Adrenal gland (tissue), 12 donors: ENCODE results near the gene SLC6A18. TPM values are rescaled to one million over a fixed set of nuclear protein-coding genes. Genes with fewer than 3 reads are reported as not detected.

Experiments
- DNase-seq, 7 donors: peaks; one replicate each; pipeline ENCODE4 v3.0.0-alpha.2; 2019 to 2020
- H3K27ac ChIP-seq, 5 donors: fragments of 200-600 bp; sonication (generic) in 4 of 5; 1 replicate in 3 of 5; 2 replicates in 2 of 5; pipeline versions ENCODE4 v1.5.1 to v1.8.0; 2016 to 2020; ENCODE audit warnings: mild to moderate bottlenecking in 1 of 5
- H3K27me3 ChIP-seq: fragments of 200-600 bp; 2 replicates; pipeline ENCODE4 v1.8.0; 2021
- H3K36me3 ChIP-seq, 2 donors: fragments of 200-600 bp; replicated peaks in 1 of 2; 1 replicate in 1 of 2; 2 replicates in 1 of 2; pipeline versions ENCODE4 v1.5.1 to v1.8.0; 2018 to 2022
- H3K4me1 ChIP-seq, 2 donors: fragments of 200-600 bp; replicated peaks in 1 of 2; 1 replicate in 1 of 2; 2 replicates in 1 of 2; pipeline versions ENCODE4 v1.5.1 to v1.8.0; 2018 to 2021
- H3K4me3 ChIP-seq, 4 donors: fragments of 200-600 bp; sonication (generic) in 3 of 4; one replicate each; pipeline ENCODE4 v1.5.1; 2016 to 2018
- H3K9me3 ChIP-seq, 3 donors: fragments of 200-600 bp; sonication (generic) in 1 of 3; replicated peaks in 1 of 3; 1 replicate in 2 of 3; 2 replicates in 1 of 3; pipeline versions ENCODE4 v1.5.1 to v1.8.0; 2016 to 2021
- POLR2A ChIP-seq, 2 donors: fragments of 450-650 bp; IDR thresholded peaks; one replicate each; pipeline ENCODE4 v1.6.1; 2017; ENCODE audit warnings: antibody characterized with exemption in 2 of 2, mild to moderate bottlenecking in 2 of 2, moderate library complexity in 1 of 2
- WGBS, 4 donors: extraction: QIAGEN DNeasy Blood & Tissue Kit in 2 of 4; methylation state at CpG; one replicate each; pipeline versions ENCODE4 v1.1.5 to v1.1.7; 2013 to 2017; 5-methylcytosine and 5-hydroxymethylcytosine counted together
- intact Hi-C, 2 donors: fragments of 100-400 bp; cut with DNase I; formaldehyde crosslinking; loops; one replicate each; pipeline versions ENCODE4 v1.14.1 to v1.15.0; 2022 to 2023
- polyA plus RNA-seq, 3 donors: library from polyadenylated mRNA; stranded (reverse); fragments of 200-250 nt in 2 of 3; fragments of 350-450 nt in 1 of 3; fragmentation: Illumina TruSeq in 1 of 3; extraction: RNeasy Lipid Tissue Mini Kit (QIAGEN cat#74804) in 1 of 3; gene quantifications; one replicate each; pipeline ENCODE4 v1.2.3, GENCODE V29; 2013 to 2014
- total RNA-seq, 9 donors: library from RNA; depleted of rRNA in 4 of 9; stranded (reverse); fragments of >200 nt in 4 of 9; fragments of 120-200 nt in 1 of 9; fragmentation: NEBNext Ultra II Directional in 1 of 9; extraction: Animal tissue kit (Norgen Biotek cat#: 25700) in 1 of 9; gene quantifications; one replicate each; pipeline versions ENCODE4 v1.1.0 to v1.2.4, GENCODE V29; 2013 to 2023
- TF ChIP-seq, protein P1 (sequence below), 6 experiments: fragments of 450-650 bp in 4 of 6; fragments of 200-600 bp in 2 of 6; sonication (generic) in 1 of 6; IDR thresholded peaks; 1 replicate in 5 of 6; 2 replicates in 1 of 6; pipeline versions ENCODE4 v1.5.1 to v1.8.0; 2016 to 2021; ENCODE audit warnings: antibody characterized with exemption in 6 of 6, mild to moderate bottlenecking in 2 of 6, moderate library complexity in 1 of 6
- donor health status: healthy with polysubstance abuse.
- donor health status: Bipolar disorder and iron deficiency.
- donor health status: DM: yes; HTN: yes; CAD: no.
- donor health status: DM: no; HTN: no; CAD: no.
- donor health status: DM: no; HTN: no; CAD: no.
- donor health status: DM: yes; HTN: yes; CAD: no.

The SLC6A18 gene
- total and polyA plus RNA-seq, 12 donors, result not detected

- Histone ChIP-seq H3K36me3 (no peaks in the 10 kb centered on the region), H3K4me3 (no peak overlapping the region), H3K9me3 (no peaks in the 10 kb centered on the region), H3K4me1 (no peaks in the 10 kb centered on the region), H3K27ac (no peak overlapping the region), H3K27me3 (no peaks in the 10 kb centered on the region)
- 80 to 93% (median 83%) methylated on average over 6 to 24 of the region's 24 CpGs for WGBS, 4 donors
- no peak for DNase-seq
- intact Hi-C loops, result no loop called here
- TF ChIP-seq, protein P1, sequence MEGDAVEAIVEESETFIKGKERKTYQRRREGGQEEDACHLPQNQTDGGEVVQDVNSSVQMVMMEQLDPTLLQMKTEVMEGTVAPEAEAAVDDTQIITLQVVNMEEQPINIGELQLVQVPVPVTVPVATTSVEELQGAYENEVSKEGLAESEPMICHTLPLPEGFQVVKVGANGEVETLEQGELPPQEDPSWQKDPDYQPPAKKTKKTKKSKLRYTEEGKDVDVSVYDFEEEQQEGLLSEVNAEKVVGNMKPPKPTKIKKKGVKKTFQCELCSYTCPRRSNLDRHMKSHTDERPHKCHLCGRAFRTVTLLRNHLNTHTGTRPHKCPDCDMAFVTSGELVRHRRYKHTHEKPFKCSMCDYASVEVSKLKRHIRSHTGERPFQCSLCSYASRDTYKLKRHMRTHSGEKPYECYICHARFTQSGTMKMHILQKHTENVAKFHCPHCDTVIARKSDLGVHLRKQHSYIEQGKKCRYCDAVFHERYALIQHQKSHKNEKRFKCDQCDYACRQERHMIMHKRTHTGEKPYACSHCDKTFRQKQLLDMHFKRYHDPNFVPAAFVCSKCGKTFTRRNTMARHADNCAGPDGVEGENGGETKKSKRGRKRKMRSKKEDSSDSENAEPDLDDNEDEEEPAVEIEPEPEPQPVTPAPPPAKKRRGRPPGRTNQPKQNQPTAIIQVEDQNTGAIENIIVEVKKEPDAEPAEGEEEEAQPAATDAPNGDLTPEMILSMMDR (IDR thresholded peaks at IDR 0.05), result no peak
- no peak for TF ChIP-seq POLR2A (IDR thresholded peaks at IDR 0.05)
Observed at GRCh38 chr5:1195916-1196315, 29.3 kb upstream of the SLC6A18 start.

DNA sequence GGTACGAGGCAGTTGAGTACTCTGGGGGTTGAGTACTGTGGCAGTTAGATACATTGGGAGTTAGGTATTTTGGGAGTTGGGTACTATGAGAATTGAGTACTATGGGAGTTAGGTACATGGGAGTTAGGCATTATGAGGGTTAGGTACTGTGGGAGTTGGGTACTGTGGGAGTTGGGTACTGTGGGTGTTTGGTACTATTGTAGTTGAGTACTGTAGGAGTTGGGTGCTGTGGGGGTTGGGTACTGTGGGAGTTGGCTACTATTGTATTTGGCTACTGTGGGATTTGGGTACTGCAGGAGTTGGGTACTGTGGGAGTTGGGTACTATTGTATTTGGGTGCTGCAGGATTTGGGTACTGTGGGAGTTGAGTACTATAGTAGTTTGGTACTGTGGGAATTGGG is 28.6 kb upstream of the SLC6A18 start:
- WGBS, 4 donors, result 43 to 88% (median 78%) methylated on average over 1 of the region's 1 CpG
- Histone ChIP-seq H3K27ac (no peak overlapping the region), H3K4me3 (no peak overlapping the region), H3K36me3 (no peaks in the 10 kb centered on the region), H3K27me3 (no peaks in the 10 kb centered on the region), H3K4me1 (no peaks in the 10 kb centered on the region), H3K9me3 (no peaks in the 10 kb centered on the region)
- intact Hi-C loops, result no loop called here
- TF ChIP-seq, protein P1 (IDR thresholded peaks at IDR 0.05), result no peak
- TF ChIP-seq POLR2A (IDR thresholded peaks at IDR 0.05), result no peak
- DNase-seq, result no peak

DNA sequence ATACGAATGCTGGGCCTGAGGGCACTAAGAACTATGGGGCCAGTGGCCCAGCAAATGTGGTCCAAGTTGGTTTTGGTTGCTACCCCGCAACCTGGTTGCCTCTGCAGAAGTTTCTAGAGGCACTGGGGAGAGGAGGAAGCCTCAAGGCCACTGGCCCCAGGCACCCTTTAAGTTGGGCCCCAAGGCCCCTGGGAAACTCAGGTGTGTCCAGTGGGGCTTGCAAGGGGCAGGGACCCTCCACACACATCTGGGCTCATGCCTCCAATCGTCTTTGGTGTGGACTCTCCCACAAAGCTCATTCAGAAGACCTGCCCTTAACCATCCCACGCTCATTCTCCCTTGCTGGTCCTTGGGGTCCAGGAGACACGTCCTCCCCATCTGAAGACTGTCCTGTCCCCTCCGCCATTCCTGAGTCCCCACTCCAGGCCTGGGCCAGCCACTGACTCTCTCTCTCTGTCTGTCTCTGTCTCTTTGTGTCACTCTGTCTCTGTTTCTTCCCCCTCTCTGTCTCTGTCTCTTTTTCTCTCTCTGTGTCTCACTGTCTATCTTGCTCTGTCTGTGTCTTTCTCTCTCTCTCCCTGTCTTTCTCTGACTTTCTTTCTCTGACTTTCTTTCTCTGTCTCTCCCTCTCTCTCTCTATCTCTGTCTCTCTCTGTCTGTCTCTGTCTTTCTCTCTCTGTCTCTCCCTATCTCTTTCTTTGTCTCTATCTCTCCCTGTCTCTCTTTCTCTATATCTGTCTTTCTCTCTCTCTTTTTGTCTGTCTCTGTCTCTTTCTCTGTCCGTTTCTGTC is 27.1 kb upstream of the SLC6A18 start:
- no peaks in the 10 kb centered on the region for H3K9me3 ChIP-seq
- TF ChIP-seq, protein P1 (IDR thresholded peaks at IDR 0.05), result no peak
- TF ChIP-seq POLR2A (IDR thresholded peaks at IDR 0.05), result no peak
- no peak overlapping the region for H3K27ac ChIP-seq
- no peaks in the 10 kb centered on the region for H3K36me3 ChIP-seq
- intact Hi-C loops, result no loop called here
- no peaks in the 10 kb centered on the region for H3K4me1 ChIP-seq
- 73 to 81% (median 77%) methylated on average over 7 of the region's 7 CpGs for WGBS, 4 donors
- DNase-seq, result no peak
- H3K4me3 ChIP-seq, result no peak overlapping the region
- H3K27me3 ChIP-seq, result no peaks in the 10 kb centered on the region

- DNase-seq, result no peak
- intact Hi-C loops, result no loop called here
- Histone ChIP-seq H3K4me1 (no peaks in the 10 kb centered on the region), H3K27me3 (no peaks in the 10 kb centered on the region), H3K4me3 (no peak overlapping the region), H3K36me3 (no peaks in the 10 kb centered on the region), H3K9me3 (no peaks in the 10 kb centered on the region), H3K27ac (no peak overlapping the region)
- no peak for TF ChIP-seq POLR2A (IDR thresholded peaks at IDR 0.05)
- TF ChIP-seq, protein P1 (IDR thresholded peaks at IDR 0.05), result no peak
Observed at GRCh38 chr5:1199340-1199648, 25.9 kb upstream of the SLC6A18 start.
